Smooth muscle cell (in vitro differentiated cells): ENCODE measurements around the gene TIMM17A. TPM values are rescaled to one million over a fixed set of nuclear protein-coding genes. Genes with fewer than 3 reads are reported as not detected.
A peak's percentile ranks its signal among the peaks of the same experiment; 100 is the strongest.
"Not testable (repeated sequence)": the region's sequence is repeated elsewhere in the genome, so short reads cannot be mapped to it uniquely, and the experiment has no call there.

Source experiments
- DNase-seq: peaks from one replicate; lab custom pipeline; 2025; ENCODE audit not compliant: unreplicated experiment; lab: John Stamatoyannopoulos, UW
- H2AFZ ChIP-seq: fragments of 200-600 bp; sonication (generic); 2 replicates; pipeline ENCODE4 v1.6.0; 2016; ENCODE audit warnings: antibody characterized with exemption, low read depth, mild to moderate bottlenecking
- H3F3A ChIP-seq: fragments of 200-600 bp; sonication (generic); 2 replicates; pipeline ENCODE4 v1.6.0; 2017; ENCODE audit warnings: antibody characterized with exemption, low read depth
- H3K27ac ChIP-seq: fragments of 200-600 bp; sonication (generic); 2 replicates; pipeline ENCODE4 v1.5.1; 2016; ENCODE audit warnings: low read depth, mild to moderate bottlenecking
- H3K27me3 ChIP-seq: fragments of 200-600 bp; sonication (generic); 2 replicates; pipeline ENCODE4 v1.6.1; 2016; ENCODE audit warnings: low read depth, mild to moderate bottlenecking
- H3K36me3 ChIP-seq: fragments of 200-600 bp; sonication (generic); 2 replicates; pipeline ENCODE4 v1.5.1; 2016; ENCODE audit warnings: low read depth
- H3K4me1 ChIP-seq: fragments of 200-600 bp; sonication (generic); 2 replicates; pipeline ENCODE4 v1.5.1; 2016; ENCODE audit warnings: low read depth
- H3K4me2 ChIP-seq: fragments of 200-600 bp; sonication (generic); 2 replicates; pipeline ENCODE4 v1.6.0; 2016; ENCODE audit warnings: mild to moderate bottlenecking
- H3K4me3 ChIP-seq: fragments of 200-600 bp; sonication (generic); 2 replicates; pipeline ENCODE4 v1.5.1; 2016; ENCODE audit warnings: mild to moderate bottlenecking
- H3K79me2 ChIP-seq: fragments of 200-600 bp; sonication (generic); 2 replicates; pipeline ENCODE4 v1.6.0; 2016; ENCODE audit warnings: low read depth, mild to moderate bottlenecking
- H3K9ac ChIP-seq: fragments of 200-600 bp; sonication (generic); 2 replicates; pipeline ENCODE4 v1.6.0; 2016; ENCODE audit warnings: low read depth
- H3K9me3 ChIP-seq: fragments of 200-600 bp; sonication (generic); replicated peaks from 2 replicates; pipeline ENCODE4 v1.5.1; 2016; ENCODE audit warnings: low read depth
- H4K20me1 ChIP-seq: fragments of 200-600 bp; sonication (generic); 2 replicates; pipeline ENCODE4 v1.6.0; 2016; ENCODE audit warnings: low read depth
- WGBS: methylation state at CpG from one replicate; pipeline ENCODE4 v1.1.7; 2016; ENCODE audit warnings: low lambda C conversion rate; 5-methylcytosine and 5-hydroxymethylcytosine counted together
- polyA plus RNA-seq: library from polyadenylated mRNA; unstranded; fragments of >200 nt; fragmentation: Nextera tagmentation; extraction: Ambion mirVana; gene quantifications from 2 replicates; pipeline ENCODE4 v1.2.1, GENCODE V29; 2016
- total RNA-seq: library from RNA; depleted of rRNA; stranded (reverse); fragments of >200 nt; gene quantifications from 2 replicates; pipeline ENCODE4 v1.2.3, GENCODE V29; 2014
- TF ChIP-seq, protein P1 (sequence below): fragments of 200-600 bp; sonication (generic); IDR thresholded peaks from 2 replicates; pipeline ENCODE4 v1.5.1; 2017; ENCODE audit warnings: borderline replicate concordance, mild to moderate bottlenecking, antibody characterized with exemption; ENCODE audit not compliant: insufficient read depth, poor library complexity, severe bottlenecking

TIMM17A gene
- total and polyA plus RNA-seq, 2 experiments from 2014 or later, result 78.6 to 102 TPM

DNA sequence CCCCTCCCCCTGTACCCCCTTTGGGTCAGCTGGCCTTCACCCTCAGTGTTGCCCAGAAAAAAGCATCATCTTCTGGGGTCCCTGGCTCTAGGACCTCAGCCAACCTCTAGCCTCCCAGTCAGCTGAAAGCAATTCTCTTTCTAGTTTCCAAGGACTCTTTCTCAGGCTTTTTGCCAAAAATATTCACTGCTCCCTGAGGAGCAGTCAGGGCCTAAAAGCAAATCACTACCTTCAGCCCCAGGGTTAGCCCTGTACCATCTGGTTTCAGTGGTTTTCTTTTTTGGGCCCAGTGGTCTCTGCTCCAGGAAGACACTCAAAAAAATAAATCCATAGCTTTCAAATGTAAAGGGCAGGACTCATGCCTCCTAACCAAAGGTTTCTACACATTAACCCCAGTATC is 5.8 kb upstream of the TIMM17A start:
- H3K27ac ChIP-seq, result no peak overlapping the region
- no peak overlapping the region for H3K9ac ChIP-seq
- TF ChIP-seq, protein P1, sequence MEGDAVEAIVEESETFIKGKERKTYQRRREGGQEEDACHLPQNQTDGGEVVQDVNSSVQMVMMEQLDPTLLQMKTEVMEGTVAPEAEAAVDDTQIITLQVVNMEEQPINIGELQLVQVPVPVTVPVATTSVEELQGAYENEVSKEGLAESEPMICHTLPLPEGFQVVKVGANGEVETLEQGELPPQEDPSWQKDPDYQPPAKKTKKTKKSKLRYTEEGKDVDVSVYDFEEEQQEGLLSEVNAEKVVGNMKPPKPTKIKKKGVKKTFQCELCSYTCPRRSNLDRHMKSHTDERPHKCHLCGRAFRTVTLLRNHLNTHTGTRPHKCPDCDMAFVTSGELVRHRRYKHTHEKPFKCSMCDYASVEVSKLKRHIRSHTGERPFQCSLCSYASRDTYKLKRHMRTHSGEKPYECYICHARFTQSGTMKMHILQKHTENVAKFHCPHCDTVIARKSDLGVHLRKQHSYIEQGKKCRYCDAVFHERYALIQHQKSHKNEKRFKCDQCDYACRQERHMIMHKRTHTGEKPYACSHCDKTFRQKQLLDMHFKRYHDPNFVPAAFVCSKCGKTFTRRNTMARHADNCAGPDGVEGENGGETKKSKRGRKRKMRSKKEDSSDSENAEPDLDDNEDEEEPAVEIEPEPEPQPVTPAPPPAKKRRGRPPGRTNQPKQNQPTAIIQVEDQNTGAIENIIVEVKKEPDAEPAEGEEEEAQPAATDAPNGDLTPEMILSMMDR, result no peak
- DNase-seq, result no peak
- H3F3A ChIP-seq, result no peaks in the 10 kb centered on the region
- no peak overlapping the region for H2AFZ ChIP-seq
- no peaks in the 10 kb centered on the region for H3K36me3 ChIP-seq
- peaks cover 13% of the 10 kb centered on the region for H3K4me1 ChIP-seq
- H3K27me3 ChIP-seq, result no peaks in the 10 kb centered on the region
- no peaks in the 10 kb centered on the region for H3K9me3 ChIP-seq
- no peaks in the 10 kb centered on the region for H4K20me1 ChIP-seq
- peaks cover 7% of the 10 kb centered on the region for H3K79me2 ChIP-seq
- H3K4me2 ChIP-seq, result no peak overlapping the region
- H3K4me3 ChIP-seq, result no peak overlapping the region

GRCh38 chr1:201954263-201955008 is 867 bp upstream of the TIMM17A start:
- TF ChIP-seq, protein P1, result no peak
- Histone ChIP-seq H3K4me2 (peak overlapping the region; percentile 80), H3F3A (no peaks in the 10 kb centered on the region), H3K27ac (peak overlapping the region; percentile 95), H3K4me1 (peaks cover 7% of the 10 kb centered on the region), H3K9me3 (no peaks in the 10 kb centered on the region), H3K27me3 (no peaks in the 10 kb centered on the region), H2AFZ (peak overlapping the region; percentile 63), H3K4me3 (peak overlapping the region; percentile 84), H3K9ac (peak overlapping the region; percentile 94), H3K79me2 (peaks cover 38% of the 10 kb centered on the region), H3K36me3 (peaks cover 3% of the 10 kb centered on the region), H4K20me1 (peaks cover 12% of the 10 kb centered on the region)
- WGBS, result 51% methylated on average over 24 of the region's 24 CpGs
- no peak for DNase-seq

GRCh38 chr1:201955729-201956143 is 433 bp downstream of the TIMM17A start:
- H3K9me3 ChIP-seq, result no peaks in the 10 kb centered on the region
- peak overlapping the region; percentile 84 for H3K4me3 ChIP-seq
- H3F3A ChIP-seq, result no peaks in the 10 kb centered on the region
- H3K27me3 ChIP-seq, result no peaks in the 10 kb centered on the region
- H3K27ac ChIP-seq, result peak overlapping the region; percentile 74
- H3K9ac ChIP-seq, result peak overlapping the region; percentile 95
- peak overlapping the region; percentile 95 for H3K4me2 ChIP-seq
- TF ChIP-seq, protein P1, result no peak
- peaks cover 7% of the 10 kb centered on the region for H3K4me1 ChIP-seq
- H3K79me2 ChIP-seq, result peaks cover 50% of the 10 kb centered on the region
- no peak for DNase-seq
- H2AFZ ChIP-seq, result peak overlapping the region; percentile 54
- peaks cover 16% of the 10 kb centered on the region for H4K20me1 ChIP-seq
- 1% methylated on average over 17 of the region's 17 CpGs for WGBS
- H3K36me3 ChIP-seq, result peaks cover 3% of the 10 kb centered on the region

DNA sequence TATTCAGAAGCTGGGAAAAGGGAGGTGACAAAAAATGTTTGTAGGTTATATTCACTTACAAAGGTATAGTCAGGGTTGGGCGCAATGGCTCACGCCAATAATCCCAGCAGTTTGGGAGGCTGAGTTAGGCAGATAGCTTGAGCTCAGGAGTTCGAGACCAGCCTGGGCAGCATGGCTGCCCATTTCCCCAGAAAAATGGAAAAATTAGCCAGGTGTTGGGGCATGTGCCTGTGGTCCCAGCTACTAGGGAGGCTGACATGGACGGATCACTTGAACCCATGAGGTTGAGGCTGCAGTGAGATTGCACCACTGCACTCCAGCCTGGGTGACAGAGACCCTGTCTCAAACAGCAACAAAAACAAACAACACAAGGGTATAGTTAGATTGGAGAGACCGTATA is 3.0 kb downstream of the TIMM17A start:
- H2AFZ ChIP-seq, result no peak overlapping the region
- H3K36me3 ChIP-seq, result peaks cover 3% of the 10 kb centered on the region
- DNase-seq, result no peak

GRCh38 chr1:201962382-201962781 is 7.1 kb downstream of the TIMM17A start:
- Histone ChIP-seq H3K36me3 (peaks cover 15% of the 10 kb centered on the region), H4K20me1 (peaks cover 76% of the 10 kb centered on the region), H3F3A (peaks cover 21% of the 10 kb centered on the region), H3K79me2 (peaks cover 57% of the 10 kb centered on the region)
- not testable (repeated sequence) for H3K27ac ChIP-seq, H3K4me3 ChIP-seq, DNase-seq, H3K27me3 ChIP-seq, H3K4me2 ChIP-seq, H3K9ac ChIP-seq, H3K4me1 ChIP-seq, H3K9me3 ChIP-seq, H2AFZ ChIP-seq
- 97% methylated on average over 10 of the region's 10 CpGs for WGBS

More for the DNA sequence above, 3.0 kb downstream of the TIMM17A start:
- H3K9ac ChIP-seq, result no peak overlapping the region
- peaks cover 41% of the 10 kb centered on the region for H4K20me1 ChIP-seq
- peaks cover 7% of the 10 kb centered on the region for H3K4me1 ChIP-seq
- H3K27me3 ChIP-seq, result no peaks in the 10 kb centered on the region
- TF ChIP-seq, protein P1, result no peak
- peaks cover 55% of the 10 kb centered on the region for H3K79me2 ChIP-seq
- H3K4me2 ChIP-seq, result no peak overlapping the region
- H3K9me3 ChIP-seq, result no peaks in the 10 kb centered on the region
- no peak overlapping the region for H3K27ac ChIP-seq
- H3K4me3 ChIP-seq, result no peak overlapping the region
- 85% methylated on average over 5 of the region's 5 CpGs for WGBS
- H3F3A ChIP-seq, result peaks cover 15% of the 10 kb centered on the region
